ENCODE results near the gene CFAP43. TPM values are rescaled to one million over a fixed set of nuclear protein-coding genes. Genes with fewer than 3 reads are reported as not detected.

CFAP43 gene
- total and polyA plus RNA-seq, 7 donors = 0.22 to 0.83 (median 0.55) TPM; not detected in 1

- no peak for TF ChIP-seq EP300 (IDR thresholded peaks at IDR 0.05)
- TF ChIP-seq POLR2AphosphoS5 (IDR thresholded peaks at IDR 0.05) = no peak
- TF ChIP-seq CTCF (IDR thresholded peaks at IDR 0.05) = no peak
- TF ChIP-seq POLR2A (IDR thresholded peaks at IDR 0.05) = no peak
- peaks cover 0 to 7% (median 2%) of the 10 kb centered on the region in 4 donors for H3K4me1 ChIP-seq
- intact Hi-C loops (cut with DNase I) = no loop called here
- H3K36me3 ChIP-seq = no peaks in the 10 kb centered on the region
- H3K27ac ChIP-seq = no peak overlapping the region
- no peak for DNase-seq
- H3K27me3 ChIP-seq = peaks cover 0 to 15% (median 8%) of the 10 kb centered on the region in 3 donors
- no peak overlapping the region for H3K4me3 ChIP-seq
- WGBS, 2 donors = 28 to 55% methylated on average over 2 of the region's 2 CpGs
- H3K9me3 ChIP-seq = no peaks in the 10 kb centered on the region
These were observed 45.6 kb upstream of the CFAP43 start for GRCh38 chr10:104277785-104278184.

GRCh38 chr10:104276192-104276591 lies 44.0 kb upstream of the CFAP43 start:
- Histone ChIP-seq H3K27ac (no peak overlapping the region), H3K4me1 (peaks cover 0 to 7% (median 2%) of the 10 kb centered on the region in 4 donors), H3K9me3 (no peaks in the 10 kb centered on the region), H3K36me3 (no peaks in the 10 kb centered on the region), H3K4me3 (no peak overlapping the region), H3K27me3 (peaks cover 0 to 15% (median 8%) of the 10 kb centered on the region in 3 donors)
- 84 to 95% methylated on average over 1 of the region's 1 CpG for WGBS, 2 donors
- no peak for DNase-seq
- intact Hi-C loops (cut with DNase I) = no loop called here
- TF ChIP-seq EP300 (IDR thresholded peaks at IDR 0.05) (no peak), POLR2AphosphoS5 (IDR thresholded peaks at IDR 0.05) (no peak), CTCF (IDR thresholded peaks at IDR 0.05) (no peak), POLR2A (IDR thresholded peaks at IDR 0.05) (no peak)

- Histone ChIP-seq H3K9me3 (no peaks in the 10 kb centered on the region), H3K36me3 (no peaks in the 10 kb centered on the region), H3K4me1 (peaks cover 0 to 7% (median 2%) of the 10 kb centered on the region in 4 donors), H3K27ac (no peak overlapping the region), H3K4me3 (peak overlapping the region in 2 of 4 donors; percentile 9 to 25), H3K27me3 (peaks cover 0 to 15% (median 8%) of the 10 kb centered on the region in 3 donors)
- intact Hi-C loops (cut with DNase I) = no loop called here
- TF ChIP-seq POLR2A (IDR thresholded peaks at IDR 0.05) = no peak
- TF ChIP-seq CTCF (IDR thresholded peaks at IDR 0.05) = peak in 3 of 4 experiments; percentile 48 to 64 (median 51)
- no peak for TF ChIP-seq EP300 (IDR thresholded peaks at IDR 0.05)
- no peak for TF ChIP-seq POLR2AphosphoS5 (IDR thresholded peaks at IDR 0.05)
- 6 to 17% methylated on average over 42 of the region's 42 CpGs for WGBS, 2 donors
- DNase-seq = no peak
These were observed 42.9 kb upstream of the CFAP43 start for GRCh38 chr10:104274762-104275721.

GRCh38 chr10:104273899-104274575 lies 41.9 kb upstream of the CFAP43 start:
- no peak for TF ChIP-seq POLR2AphosphoS5 (IDR thresholded peaks at IDR 0.05)
- TF ChIP-seq EP300 (IDR thresholded peaks at IDR 0.05) = no peak
- no peaks in the 10 kb centered on the region for H3K9me3 ChIP-seq
- intact Hi-C loops (cut with DNase I) = no loop called here
- WGBS, 2 donors = 62 to 84% methylated on average over 4 of the region's 4 CpGs
- H3K36me3 ChIP-seq = no peaks in the 10 kb centered on the region
- DNase-seq = no peak
- H3K27ac ChIP-seq = no peak overlapping the region
- H3K4me1 ChIP-seq = peaks cover 0 to 13% (median 7%) of the 10 kb centered on the region in 4 donors
- no peak overlapping the region for H3K4me3 ChIP-seq
- peaks cover 0 to 15% (median 8%) of the 10 kb centered on the region in 3 donors for H3K27me3 ChIP-seq

GRCh38 chr10:104273286-104273685 lies 41.1 kb upstream of the CFAP43 start:
- peaks cover 0 to 15% (median 8%) of the 10 kb centered on the region in 3 donors for H3K27me3 ChIP-seq
- WGBS, 2 donors = 78 to 88% methylated on average over 1 of the region's 1 CpG
- H3K9me3 ChIP-seq = no peaks in the 10 kb centered on the region
- intact Hi-C loops (cut with DNase I) = no loop called here
- no peaks in the 10 kb centered on the region for H3K36me3 ChIP-seq
- H3K27ac ChIP-seq = no peak overlapping the region
- DNase-seq = no peak
- H3K4me1 ChIP-seq = peaks cover 0 to 14% (median 8%) of the 10 kb centered on the region in 4 donors
- TF ChIP-seq POLR2A (IDR thresholded peaks at IDR 0.05) (no peak), EP300 (IDR thresholded peaks at IDR 0.05) (no peak), POLR2AphosphoS5 (IDR thresholded peaks at IDR 0.05) (no peak), CTCF (IDR thresholded peaks at IDR 0.05) (no peak)
- no peak overlapping the region for H3K4me3 ChIP-seq

All from sigmoid colon (tissue), 7 donors.